HG03066 (cell line): Measurements from ENCODE around the gene DYNC2H1.
"Not testable (repeated sequence)": the region's sequence is repeated elsewhere in the genome, so short reads cannot be mapped to it uniquely, and the experiment has no call there.

Experiments
- ATAC-seq: cut with Tn5 transposase; IDR thresholded peaks from one replicate; pipeline ENCODE4 v1.9.1; 2021; ENCODE audit warnings: low read depth; ENCODE audit not compliant: unreplicated experiment

DYNC2H1 gene

GRCh38 chr11:103125462-103125861 is 16.2 kb downstream of the DYNC2H1 start:
- no peak for ATAC-seq

- not testable (repeated sequence) for ATAC-seq
Measured at GRCh38 chr11:103141986-103142385, 32.8 kb downstream of the DYNC2H1 start.

- ATAC-seq: no peak
Measured at GRCh38 chr11:103147627-103148026, 38.4 kb downstream of the DYNC2H1 start.

- no peak for ATAC-seq
Measured at GRCh38 chr11:103157542-103157941, 48.3 kb downstream of the DYNC2H1 start.

GRCh38 chr11:103164093-103164796 is 55.0 kb downstream of the DYNC2H1 start:
- ATAC-seq: no peak

- no peak for ATAC-seq
Measured at GRCh38 chr11:103167166-103167565, 57.9 kb downstream of the DYNC2H1 start.

GRCh38 chr11:103170865-103171264 is 61.6 kb downstream of the DYNC2H1 start:
- ATAC-seq: no peak

- ATAC-seq: no peak
Measured at GRCh38 chr11:103175461-103176129, 66.4 kb downstream of the DYNC2H1 start.

- ATAC-seq: no peak
Measured at GRCh38 chr11:103183981-103184611, 74.9 kb downstream of the DYNC2H1 start.

GRCh38 chr11:103202048-103202651 is 92.9 kb downstream of the DYNC2H1 start:
- ATAC-seq: no peak

- ATAC-seq: no peak
Measured at GRCh38 chr11:103210543-103210942, 101.3 kb downstream of the DYNC2H1 start.

GRCh38 chr11:103215812-103216211 is 106.6 kb downstream of the DYNC2H1 start:
- ATAC-seq: no peak

GRCh38 chr11:103220133-103220532 is 110.9 kb downstream of the DYNC2H1 start:
- ATAC-seq: no peak

GRCh38 chr11:103222806-103223205 is 113.6 kb downstream of the DYNC2H1 start:
- no peak for ATAC-seq

- ATAC-seq: no peak
Measured at GRCh38 chr11:103228807-103229206, 119.6 kb downstream of the DYNC2H1 start.

GRCh38 chr11:103234974-103235373 is 125.7 kb downstream of the DYNC2H1 start:
- no peak for ATAC-seq

- no peak for ATAC-seq
Measured at GRCh38 chr11:103241574-103241973, 132.3 kb downstream of the DYNC2H1 start.

GRCh38 chr11:103254123-103254522 is 144.9 kb downstream of the DYNC2H1 start:
- ATAC-seq: no peak

- ATAC-seq: no peak
Measured at GRCh38 chr11:103257360-103257759, 148.1 kb downstream of the DYNC2H1 start.

- ATAC-seq: no peak
Measured at GRCh38 chr11:103266167-103266831, 157.1 kb downstream of the DYNC2H1 start.

GRCh38 chr11:103272876-103273275 is 163.7 kb downstream of the DYNC2H1 start:
- no peak for ATAC-seq
